Caco-2 (cell line): ENCODE measurements around the gene YWHAB. TPM values are rescaled to one million over a fixed set of nuclear protein-coding genes. Genes with fewer than 3 reads are reported as not detected.

Source experiments
- BruUV-seq: library from RNA; stranded (reverse); fragments of 400-500 nt; replicated peaks from 2 replicates; lab custom pipeline; 2021; lab: Mats Ljungman, UMichigan
- CTCF ChIA-PET: fragments of 300-600 bp; sonication (Branson Sonifier 250); formaldehyde crosslinking; loops from one replicate; lab custom pipeline; 2022; ENCODE audit warnings: antibody characterized with exemption; lab: Charles Lee
- POLR2A ChIA-PET: fragments of 300-600 bp; sonication (Branson Sonifier 250); formaldehyde crosslinking; loops from one replicate; lab custom pipeline; 2022; ENCODE audit warnings: antibody characterized with exemption; lab: Charles Lee
- DNase-seq, 2 experiments: peaks; one replicate each; pipeline versions ENCODE4 v3.0.0 to v3.0.0-alpha.2; 2020 to 2022
- H3K27me3 ChIP-seq: replicated peaks from 2 replicates; pipeline ENCODE4 v1.6.0; 2011; ENCODE audit warnings: low read length; ENCODE audit not compliant: control insufficient read depth, insufficient read depth
- H3K36me3 ChIP-seq: 2 replicates; pipeline ENCODE4 v1.5.1; 2011; ENCODE audit warnings: low read length; ENCODE audit not compliant: control insufficient read depth, insufficient read depth
- H3K4me1 ChIP-seq: fragments of 250-450 bp; sonication (Bioruptor Pico); 2 replicates; pipeline ENCODE4 v1.5.1; 2020; ENCODE audit warnings: mild to moderate bottlenecking
- H3K4me3 ChIP-seq: 2 replicates; pipeline ENCODE4 v1.5.1; 2011; ENCODE audit warnings: low read depth, mild to moderate bottlenecking, control low read depth, low read length
- H3K9me3 ChIP-seq: fragments of 250-450 bp; sonication (Bioruptor Pico); 2 replicates; pipeline ENCODE4 v1.5.1; 2020; ENCODE audit warnings: mild to moderate bottlenecking, moderate library complexity
- H3K27ac Mint-ChIP-seq: one replicate; pipeline ENCODE4 v1.8.0; 2022; ENCODE audit warnings: mixed read lengths; ENCODE audit not compliant: unreplicated experiment
- H3K27me3 Mint-ChIP-seq: one replicate; pipeline ENCODE4 v1.8.0; 2022; ENCODE audit warnings: mixed read lengths; ENCODE audit not compliant: insufficient read depth, unreplicated experiment
- H3K36me3 Mint-ChIP-seq: one replicate; pipeline ENCODE4 v1.8.0; 2022; ENCODE audit warnings: mild to moderate bottlenecking, mixed read lengths; ENCODE audit not compliant: insufficient read depth, unreplicated experiment
- H3K4me1 Mint-ChIP-seq: one replicate; pipeline ENCODE4 v1.8.0; 2022; ENCODE audit warnings: low read depth, mixed read lengths; ENCODE audit not compliant: unreplicated experiment
- H3K4me3 Mint-ChIP-seq: one replicate; pipeline ENCODE4 v1.8.0; 2022; ENCODE audit warnings: mild to moderate bottlenecking, moderate library complexity, mixed read lengths; ENCODE audit not compliant: unreplicated experiment
- H3K9me3 Mint-ChIP-seq: one replicate; pipeline ENCODE4 v1.8.0; 2022; ENCODE audit warnings: mixed read lengths; ENCODE audit not compliant: unreplicated experiment
- CTCF ChIP-seq, 2 experiments: fragments of 200-600 bp in 1 of 2; IDR thresholded peaks; 1 replicate in 1 of 2; 2 replicates in 1 of 2; pipeline versions ENCODE4 v1.5.1 to v1.8.0; 2011 to 2022; ENCODE audit warnings: antibody characterized with exemption in 1 of 2, control low read depth in 1 of 2, inconsistent platforms in 1 of 2, low read depth in 1 of 2, low read length in 1 of 2, mild to moderate bottlenecking in 1 of 2, moderate library complexity in 1 of 2; ENCODE audit not compliant: insufficient read depth in 1 of 2, severe bottlenecking in 1 of 2, unreplicated experiment in 1 of 2
- intact Hi-C: fragments of 100-400 bp; cut with micrococcal nuclease; formaldehyde crosslinking; loops from one replicate; pipeline ENCODE4 v1.10.0; 2022; ENCODE audit not compliant: unreplicated experiment
- total RNA-seq: library from RNA; stranded (reverse); gene quantifications from 2 replicates; pipeline ENCODE4 v1.2.3, GENCODE V29; 2022

YWHAB gene
- total RNA-seq, 1 experiment from 2014 or later: 522 TPM

GRCh38 chr20:44916586-44916985 lies 31.1 kb downstream of the YWHAB start:
- no TSS peak for BruUV-seq
- peaks cover 12% of the 10 kb centered on the region for H3K4me1 Mint-ChIP-seq
- peaks cover 7% of the 10 kb centered on the region for H3K36me3 ChIP-seq
- H3K27me3 ChIP-seq: no peaks in the 10 kb centered on the region
- H3K4me3 Mint-ChIP-seq: no peak overlapping the region
- peaks cover 11% of the 10 kb centered on the region for H3K4me1 ChIP-seq
- peaks cover 95% of the 10 kb centered on the region for H3K36me3 Mint-ChIP-seq
- no peaks in the 10 kb centered on the region for H3K27me3 Mint-ChIP-seq
- POLR2A ChIA-PET: no interaction called here
- TF ChIP-seq CTCF (IDR thresholded peaks at IDR 0.05; ENCODE audit: insufficient read depth in 1 of 2, low read depth in 1 of 2, low read length in 1 of 2, severe bottlenecking in 1 of 2, unreplicated experiment in 1 of 2): no peak
- CTCF ChIA-PET: interaction anchor here (0.7 kb wide), 1 partner anchor 143 kb away, joined by 4 read pairs; no protein-coding TSS in a partner anchor
- H3K4me3 ChIP-seq: no peak overlapping the region
- no peaks in the 10 kb centered on the region for H3K9me3 ChIP-seq
- intact Hi-C loops: no loop called here
- H3K27ac Mint-ChIP-seq: no peak overlapping the region
- no peaks in the 10 kb centered on the region for H3K9me3 Mint-ChIP-seq
- peak in 1 of 2 experiments; percentile 37 for DNase-seq

DNA sequence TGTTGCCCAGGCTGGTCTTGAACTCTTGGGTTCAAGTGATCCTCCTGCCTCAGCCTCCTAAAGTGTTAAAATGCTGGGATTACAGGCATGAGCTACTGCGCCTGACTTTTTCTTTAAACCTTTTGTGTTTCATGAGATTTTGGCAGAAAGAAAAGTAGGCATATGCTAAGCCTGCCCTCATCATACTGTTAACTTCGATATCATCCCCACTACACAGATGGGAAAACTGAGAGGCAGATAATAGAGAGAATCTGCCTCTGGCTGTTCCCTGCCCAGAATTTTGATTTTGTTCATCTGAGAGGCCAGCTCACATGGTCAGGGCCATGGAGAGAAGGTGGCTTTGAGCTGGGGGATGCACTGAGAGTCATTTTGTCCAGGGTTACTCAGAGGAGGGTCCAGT lies 31.9 kb downstream of the YWHAB start:
- no peaks in the 10 kb centered on the region for H3K27me3 ChIP-seq
- H3K4me3 ChIP-seq: no peak overlapping the region
- intact Hi-C loops: no loop called here
- H3K4me1 ChIP-seq: peaks cover 3% of the 10 kb centered on the region
- ChIA-PET POLR2A (no interaction called here), CTCF (interaction anchor here (0.7 kb wide), 1 partner anchor 142 kb away, joined by 4 read pairs; no protein-coding TSS in a partner anchor)
- no TSS peak for BruUV-seq
- Mint-ChIP-seq H3K27ac (no peak overlapping the region), H3K4me1 (peaks cover 4% of the 10 kb centered on the region), H3K36me3 (peaks cover 95% of the 10 kb centered on the region), H3K9me3 (no peaks in the 10 kb centered on the region), H3K27me3 (no peaks in the 10 kb centered on the region), H3K4me3 (no peak overlapping the region)
- no peaks in the 10 kb centered on the region for H3K9me3 ChIP-seq
- DNase-seq: peak in 1 of 2 experiments; percentile 16
- peaks cover 7% of the 10 kb centered on the region for H3K36me3 ChIP-seq
- TF ChIP-seq CTCF (IDR thresholded peaks at IDR 0.05; ENCODE audit: insufficient read depth in 1 of 2, low read depth in 1 of 2, low read length in 1 of 2, severe bottlenecking in 1 of 2, unreplicated experiment in 1 of 2): no peak

- H3K36me3 Mint-ChIP-seq: peaks cover 95% of the 10 kb centered on the region
- H3K36me3 ChIP-seq: peaks cover 4% of the 10 kb centered on the region; the same call in 1 of the 2 replicates
- H3K27me3 Mint-ChIP-seq: no peaks in the 10 kb centered on the region
Measured at GRCh38 chr20:44918342-44918741, 32.8 kb downstream of the YWHAB start.

More at GRCh38 chr20:44918342-44918741, 32.8 kb downstream of the YWHAB start:
- H3K27ac Mint-ChIP-seq: no peak overlapping the region
- ChIA-PET POLR2A (interaction anchor here (0.5 kb wide), 1 partner anchor 52 kb away, joined by 3 read pairs; no protein-coding TSS in a partner anchor), CTCF (no interaction called here)
- no peak overlapping the region for H3K4me3 Mint-ChIP-seq
- Histone ChIP-seq H3K4me1 (no peaks in the 10 kb centered on the region), H3K4me3 (no peak overlapping the region), H3K9me3 (no peaks in the 10 kb centered on the region), H3K27me3 (no peaks in the 10 kb centered on the region)
- no peak for TF ChIP-seq CTCF (IDR thresholded peaks at IDR 0.05; ENCODE audit: insufficient read depth in 1 of 2, low read depth in 1 of 2, low read length in 1 of 2, severe bottlenecking in 1 of 2, unreplicated experiment in 1 of 2)
- H3K9me3 Mint-ChIP-seq: no peaks in the 10 kb centered on the region
- no TSS peak for BruUV-seq
- no peaks in the 10 kb centered on the region for H3K4me1 Mint-ChIP-seq
- intact Hi-C loops: no loop called here
- no peak for DNase-seq
